GM18951 (cell line): Measurements from ENCODE around the gene SLC24A3.
"Not testable (repeated sequence)": the region's sequence is repeated elsewhere in the genome, so short reads cannot be mapped to it uniquely, and the experiment has no call there.

Experiments used
- POLR2A ChIP-seq: IDR thresholded peaks from 4 replicates; pipeline ENCODE4 v1.6.1; 2011; ENCODE audit warnings: mild to moderate bottlenecking; ENCODE audit not compliant: insufficient read length, insufficient read depth; ENCODE audit errors: extremely low read depth
- in situ Hi-C: fragments of 300-500 bp; cut with MboI; formaldehyde crosslinking; loops from one replicate; pipeline ENCODE4 v1.12.0; 2022; ENCODE audit warnings: low sequenced_read_pairs, mixed read lengths, inconsistent platforms; ENCODE audit not compliant: unreplicated experiment

Gene SLC24A3

GRCh38 chr20:19743640-19743995 is 531.2 kb downstream of the SLC24A3 start:
- no peak for TF ChIP-seq POLR2A
- in situ Hi-C loops: no loop called here

GRCh38 chr20:19745106-19745505 is 532.7 kb downstream of the SLC24A3 start:
- TF ChIP-seq POLR2A: no peak
- in situ Hi-C loops: no loop called here

- TF ChIP-seq POLR2A: no peak
- in situ Hi-C loops: no loop called here
Observed at GRCh38 chr20:19745584-19745983, 533.1 kb downstream of the SLC24A3 start.

- TF ChIP-seq POLR2A: no peak
Observed at GRCh38 chr20:19746396-19746795, 534.0 kb downstream of the SLC24A3 start.

GRCh38 chr20:19747903-19748302 is 535.5 kb downstream of the SLC24A3 start:
- in situ Hi-C loops: no loop called here
- TF ChIP-seq POLR2A: no peak

More at GRCh38 chr20:19746396-19746795, 534.0 kb downstream of the SLC24A3 start:
- in situ Hi-C loops: no loop called here

GRCh38 chr20:19748681-19749080 is 536.2 kb downstream of the SLC24A3 start:
- no peak for TF ChIP-seq POLR2A
- in situ Hi-C loops: no loop called here

GRCh38 chr20:19749618-19750071 is 537.2 kb downstream of the SLC24A3 start:
- TF ChIP-seq POLR2A: no peak

GRCh38 chr20:19750101-19750606 is 537.7 kb downstream of the SLC24A3 start:
- TF ChIP-seq POLR2A: no peak
- in situ Hi-C loops: no loop called here

More at GRCh38 chr20:19749618-19750071, 537.2 kb downstream of the SLC24A3 start:
- in situ Hi-C loops: no loop called here

- in situ Hi-C loops: no loop called here
- TF ChIP-seq POLR2A: no peak
Observed at GRCh38 chr20:19750907-19751636, 538.6 kb downstream of the SLC24A3 start.

GRCh38 chr20:19754201-19754600 is 541.8 kb downstream of the SLC24A3 start:
- in situ Hi-C loops: not testable (repeated sequence)

GRCh38 chr20:19756761-19757486 is 544.5 kb downstream of the SLC24A3 start:
- TF ChIP-seq POLR2A: no peak
- in situ Hi-C loops: no loop called here

- TF ChIP-seq POLR2A: no peak
- in situ Hi-C loops: no loop called here
Observed at GRCh38 chr20:19757487-19758132, 545.2 kb downstream of the SLC24A3 start.

- no peak for TF ChIP-seq POLR2A
- in situ Hi-C loops: no loop called here
Observed at GRCh38 chr20:19758133-19758500, 545.7 kb downstream of the SLC24A3 start, which contains the start of gene RIN2. Gene RIN2 (plus strand): TSS chr20:19758258. CDS start chr20:19889602, 131,344 bp downstream.
